ENCODE measurements around the gene ST13. TPM values are rescaled to one million over a fixed set of nuclear protein-coding genes. Genes with fewer than 3 reads are reported as not detected.
A peak's percentile ranks its signal among the peaks of the same experiment; 100 is the strongest.
"Not testable (repeated sequence)": the region's sequence is repeated elsewhere in the genome, so short reads cannot be mapped to it uniquely, and the experiment has no call there.

The ST13 gene
- total RNA-seq, 2 experiments from 2014 or later = 164 to 170 TPM

GRCh38 chr22:40789131-40789530, 67.3 kb downstream of the ST13 start:
- TF ChIP-seq CTCF (IDR thresholded peaks at IDR 0.05) = no peak
- Mint-ChIP-seq H3K9me3 (no peaks in the 10 kb centered on the region), H3K27ac (no peak overlapping the region), H3K4me3 (no peak overlapping the region), H3K36me3 (ENCODE audit: low read depth) (peaks cover 70% of the 10 kb centered on the region), H3K27me3 (no peaks in the 10 kb centered on the region), H3K4me1 (ENCODE audit: low read depth) (no peaks in the 10 kb centered on the region)
- no peaks in the 10 kb centered on the region for H3K4me1 ChIP-seq (ENCODE audit: insufficient read depth, low read length)
- no peaks in the 10 kb centered on the region for H3K27me3 ChIP-seq (ENCODE audit: control insufficient read depth in 1 of 2, insufficient read depth in 2 of 2, low read length in 2 of 2)
- no peak overlapping the region for H3K4me3 ChIP-seq (ENCODE audit: low read length)
- ChIA-PET POLR2A (no interaction called here), CTCF (no interaction called here)
- peaks cover 28% of the 10 kb centered on the region for H3K36me3 ChIP-seq (ENCODE audit: insufficient read depth, low read length)
- H3K27ac ChIP-seq (ENCODE audit: low read depth in 1 of 2, low read length in 2 of 2) = no peak overlapping the region
- intact Hi-C loops (cut with DNase I, micrococcal nuclease) = no loop called here
- no peak for ATAC-seq (ENCODE audit: poor library complexity)
- no peaks in the 10 kb centered on the region for H3K9me3 ChIP-seq (ENCODE audit: control insufficient read depth in 1 of 2, insufficient read depth in 1 of 2, low read length in 2 of 2)
- DNase-seq = peak in 1 of 14 experiments; percentile 11

- Mint-ChIP-seq H3K4me3 (no peak overlapping the region), H3K4me1 (ENCODE audit: low read depth) (no peaks in the 10 kb centered on the region), H3K27me3 (no peaks in the 10 kb centered on the region), H3K27ac (no peak overlapping the region), H3K9me3 (no peaks in the 10 kb centered on the region), H3K36me3 (ENCODE audit: low read depth) (peaks cover 52% of the 10 kb centered on the region)
- no peaks in the 10 kb centered on the region for H3K9me3 ChIP-seq (ENCODE audit: control insufficient read depth in 1 of 2, insufficient read depth in 1 of 2, low read length in 2 of 2)
- no peak overlapping the region for H3K27ac ChIP-seq (ENCODE audit: low read depth in 1 of 2, low read length in 2 of 2)
- no peak for TF ChIP-seq CTCF (IDR thresholded peaks at IDR 0.05)
- intact Hi-C loops (cut with DNase I, micrococcal nuclease) = no loop called here
- CTCF ChIA-PET = no interaction called here
- DNase-seq (no peak), ATAC-seq (ENCODE audit: poor library complexity) (no peak)
- H3K36me3 ChIP-seq (ENCODE audit: insufficient read depth, low read length) = peaks cover 36% of the 10 kb centered on the region
- H3K4me1 ChIP-seq (ENCODE audit: insufficient read depth, low read length) = no peaks in the 10 kb centered on the region
- no peaks in the 10 kb centered on the region for H3K27me3 ChIP-seq (ENCODE audit: control insufficient read depth in 1 of 2, insufficient read depth in 2 of 2, low read length in 2 of 2)
- H3K4me3 ChIP-seq (ENCODE audit: low read length) = no peak overlapping the region
- POLR2A ChIA-PET = no interaction called here
These were observed 73.9 kb downstream of the ST13 start for GRCh38 chr22:40782521-40782920.

GRCh38 chr22:40781749-40782148, 74.7 kb downstream of the ST13 start:
- H3K4me3 ChIP-seq (ENCODE audit: low read length); POLR2A ChIA-PET; H3K27me3 ChIP-seq (ENCODE audit: control insufficient read depth in 1 of 2, insufficient read depth in 2 of 2, low read length in 2 of 2); H3K27ac Mint-ChIP-seq; H3K4me1 Mint-ChIP-seq (ENCODE audit: low read depth); ATAC-seq (ENCODE audit: poor library complexity); H3K27me3 Mint-ChIP-seq; H3K9me3 Mint-ChIP-seq; H3K9me3 ChIP-seq (ENCODE audit: control insufficient read depth in 1 of 2, insufficient read depth in 1 of 2, low read length in 2 of 2); H3K27ac ChIP-seq (ENCODE audit: low read depth in 1 of 2, low read length in 2 of 2); H3K4me3 Mint-ChIP-seq; H3K4me1 ChIP-seq (ENCODE audit: insufficient read depth, low read length); CTCF ChIA-PET; DNase-seq; intact Hi-C loops (cut with DNase I, micrococcal nuclease): not testable (repeated sequence)
- peaks cover 48% of the 10 kb centered on the region for H3K36me3 Mint-ChIP-seq (ENCODE audit: low read depth)
- H3K36me3 ChIP-seq (ENCODE audit: insufficient read depth, low read length) = peaks cover 37% of the 10 kb centered on the region

Small RNAs within 50 kb of the gene (microRNA-seq; reads per million reads assigned to microRNA genes)
- gene MIR4766 (ENCODE audit: borderline microRNAs expressed, borderline replicate concordance) = 0.81 reads per million

Other genes starting within 250 kb of the ST13 start
- gene MRTFA, start 219.9 kb downstream of the ST13 start, total RNA-seq = 10 to 100 TPM; 55.3 to 58.9 TPM
- not detected for gene MCHR1, start 177.2 kb downstream of the ST13 start, total RNA-seq
- 1 to 10 TPM; 2.8 to 4.0 TPM for gene SLC25A17, start 37.3 kb downstream of the ST13 start, total RNA-seq
- 10 to 100 TPM; 16.3 to 17.9 TPM for gene XPNPEP3, start 509 bp upstream of the ST13 start, total RNA-seq
- not detected for gene DNAJB7, start 5.5 kb upstream of the ST13 start, total RNA-seq
- gene RBX1, start 94.7 kb upstream of the ST13 start, total RNA-seq = 10 to 100 TPM; 19.8 to 21.6 TPM
- 100 to 1,000 TPM; 126 to 134 TPM for gene EP300, start 236.0 kb upstream of the ST13 start, total RNA-seq

Measured in CD4-positive, alpha-beta T cell (primary cell).